ENCODE data around the gene SPRY1. TPM values are rescaled to one million over a fixed set of nuclear protein-coding genes. Genes with fewer than 3 reads are reported as not detected.

Gene SPRY1, protein sequence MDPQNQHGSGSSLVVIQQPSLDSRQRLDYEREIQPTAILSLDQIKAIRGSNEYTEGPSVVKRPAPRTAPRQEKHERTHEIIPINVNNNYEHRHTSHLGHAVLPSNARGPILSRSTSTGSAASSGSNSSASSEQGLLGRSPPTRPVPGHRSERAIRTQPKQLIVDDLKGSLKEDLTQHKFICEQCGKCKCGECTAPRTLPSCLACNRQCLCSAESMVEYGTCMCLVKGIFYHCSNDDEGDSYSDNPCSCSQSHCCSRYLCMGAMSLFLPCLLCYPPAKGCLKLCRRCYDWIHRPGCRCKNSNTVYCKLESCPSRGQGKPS
- 100 to 1,000 TPM; 137 to 144 TPM for total RNA-seq

DNA sequence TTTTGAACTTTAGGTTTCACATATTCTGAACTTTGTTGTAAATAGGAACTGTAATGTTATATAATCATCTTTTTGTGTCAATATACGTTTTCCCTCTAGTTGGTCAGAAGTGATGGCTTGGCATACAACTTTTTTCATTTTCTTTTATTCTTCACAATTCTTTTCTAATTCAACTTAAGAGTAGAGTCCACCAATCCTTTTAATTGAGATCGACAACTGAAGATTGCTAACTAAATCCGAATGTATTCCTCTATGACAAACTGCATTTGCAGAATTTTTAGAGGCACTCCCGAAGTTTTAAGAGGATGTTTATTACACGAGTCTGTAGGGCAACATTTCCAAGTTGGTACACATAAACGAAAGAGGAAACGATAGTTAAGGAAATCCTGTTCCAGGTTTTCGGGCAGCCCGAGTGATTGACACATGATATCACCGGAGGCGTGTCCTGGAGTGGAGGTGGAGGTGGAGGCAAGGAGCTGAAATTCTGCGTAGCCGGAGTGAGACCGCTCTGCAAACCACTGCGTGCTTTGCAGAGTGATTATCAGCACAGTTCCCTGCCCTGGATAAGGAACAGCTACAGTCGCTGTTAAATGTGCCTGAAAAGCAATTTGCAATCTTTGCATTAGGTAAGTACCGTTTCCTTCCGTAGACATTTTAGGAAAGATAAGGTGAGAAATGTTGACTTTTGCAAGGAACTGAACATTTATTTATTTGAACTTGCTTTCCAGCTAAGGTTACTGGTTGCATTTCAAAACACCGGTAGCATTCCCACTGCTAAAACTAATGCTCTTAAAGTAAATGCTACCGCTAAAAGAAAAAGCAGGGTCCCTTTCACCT, at the start of gene SPRY1:
TSS of gene SPRY1 (plus strand) at position 489 of the 837 bp plus-strand sequence. CDS start 4,797 bp downstream, outside the sequence.
- Mint-ChIP-seq H3K27ac (peak within 1 kb of the TSS; percentile 94), H3K4me1 (ENCODE audit: low read depth) (peaks cover 20% of the 10 kb centered on the region), H3K4me3 (peak within 1 kb of the TSS; percentile 86), H3K27me3 (no peaks in the 10 kb centered on the region), H3K36me3 (ENCODE audit: low read depth) (peaks cover 40% of the 10 kb centered on the region), H3K9me3 (no peaks in the 10 kb centered on the region)
- ATAC-seq = peak; percentile 64
- peak; percentile 95 for DNase-seq
- TF ChIP-seq, protein P1, sequence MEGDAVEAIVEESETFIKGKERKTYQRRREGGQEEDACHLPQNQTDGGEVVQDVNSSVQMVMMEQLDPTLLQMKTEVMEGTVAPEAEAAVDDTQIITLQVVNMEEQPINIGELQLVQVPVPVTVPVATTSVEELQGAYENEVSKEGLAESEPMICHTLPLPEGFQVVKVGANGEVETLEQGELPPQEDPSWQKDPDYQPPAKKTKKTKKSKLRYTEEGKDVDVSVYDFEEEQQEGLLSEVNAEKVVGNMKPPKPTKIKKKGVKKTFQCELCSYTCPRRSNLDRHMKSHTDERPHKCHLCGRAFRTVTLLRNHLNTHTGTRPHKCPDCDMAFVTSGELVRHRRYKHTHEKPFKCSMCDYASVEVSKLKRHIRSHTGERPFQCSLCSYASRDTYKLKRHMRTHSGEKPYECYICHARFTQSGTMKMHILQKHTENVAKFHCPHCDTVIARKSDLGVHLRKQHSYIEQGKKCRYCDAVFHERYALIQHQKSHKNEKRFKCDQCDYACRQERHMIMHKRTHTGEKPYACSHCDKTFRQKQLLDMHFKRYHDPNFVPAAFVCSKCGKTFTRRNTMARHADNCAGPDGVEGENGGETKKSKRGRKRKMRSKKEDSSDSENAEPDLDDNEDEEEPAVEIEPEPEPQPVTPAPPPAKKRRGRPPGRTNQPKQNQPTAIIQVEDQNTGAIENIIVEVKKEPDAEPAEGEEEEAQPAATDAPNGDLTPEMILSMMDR (IDR thresholded peaks at IDR 0.05) = no peak
- intact Hi-C loops (cut with micrococcal nuclease) = loop anchor here (2.0 to 10.0 kb wide), 3 partner anchors 24 to 292 kb away; no protein-coding TSS in a partner anchor
- ChIA-PET CTCF (interaction anchor here (0.8 to 6.7 kb wide), 10 partner anchors 9 to 297 kb away, joined by 3 to 42 read pairs (median 4); no protein-coding TSS in a partner anchor), POLR2A (interaction anchor here (0.6 to 5.7 kb wide), 13 partner anchors 10 to 276 kb away, joined by 3 to 56 read pairs (median 3); no protein-coding TSS in a partner anchor)

- H3K27ac Mint-ChIP-seq = no peak overlapping the region
- ATAC-seq = no peak
- H3K4me1 Mint-ChIP-seq (ENCODE audit: low read depth) = no peaks in the 10 kb centered on the region
- intact Hi-C loops (cut with micrococcal nuclease) = no loop called here
- H3K27me3 Mint-ChIP-seq = peaks cover 3% of the 10 kb centered on the region
- ChIA-PET POLR2A (no interaction called here), CTCF (no interaction called here)
- H3K9me3 Mint-ChIP-seq = no peaks in the 10 kb centered on the region
- H3K36me3 Mint-ChIP-seq (ENCODE audit: low read depth) = no peaks in the 10 kb centered on the region
- DNase-seq = no peak
- H3K4me3 Mint-ChIP-seq = no peak overlapping the region
- TF ChIP-seq, protein P1 (IDR thresholded peaks at IDR 0.05) = no peak
Measured at GRCh38 chr4:123346951-123347350, 49.6 kb upstream of the SPRY1 start.

DNA sequence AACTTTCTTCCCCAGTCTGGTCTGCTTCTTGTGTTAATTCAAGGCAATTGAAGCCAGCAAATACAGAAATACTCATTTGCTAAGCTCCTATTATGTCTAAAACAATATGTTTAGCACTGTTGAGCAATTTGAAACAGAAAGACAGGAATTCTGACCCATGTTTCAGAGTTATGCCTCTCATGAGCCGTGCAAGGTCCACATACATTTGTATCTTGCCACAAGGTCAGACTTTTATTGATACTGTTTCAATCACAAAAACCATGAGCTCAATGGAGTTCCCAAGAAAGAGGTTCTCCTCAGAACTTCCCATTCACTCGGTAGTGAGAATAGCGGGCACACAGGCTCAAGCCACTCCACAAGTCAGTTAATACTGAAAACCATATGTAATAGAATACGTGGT, 47.6 kb upstream of the SPRY1 start:
- Mint-ChIP-seq H3K4me1 (ENCODE audit: low read depth) (peaks cover 8% of the 10 kb centered on the region), H3K36me3 (ENCODE audit: low read depth) (no peaks in the 10 kb centered on the region), H3K27ac (no peak overlapping the region), H3K9me3 (no peaks in the 10 kb centered on the region), H3K27me3 (peaks cover 3% of the 10 kb centered on the region), H3K4me3 (no peak overlapping the region)
- DNase-seq (no peak), ATAC-seq (no peak)
- ChIA-PET POLR2A (no interaction called here), CTCF (interaction anchor here (1.2 kb wide), 1 partner anchor 21 kb away, joined by 3 read pairs; no protein-coding TSS in a partner anchor)
- TF ChIP-seq, protein P1 (IDR thresholded peaks at IDR 0.05) = no peak
- intact Hi-C loops (cut with micrococcal nuclease) = no loop called here

DNA sequence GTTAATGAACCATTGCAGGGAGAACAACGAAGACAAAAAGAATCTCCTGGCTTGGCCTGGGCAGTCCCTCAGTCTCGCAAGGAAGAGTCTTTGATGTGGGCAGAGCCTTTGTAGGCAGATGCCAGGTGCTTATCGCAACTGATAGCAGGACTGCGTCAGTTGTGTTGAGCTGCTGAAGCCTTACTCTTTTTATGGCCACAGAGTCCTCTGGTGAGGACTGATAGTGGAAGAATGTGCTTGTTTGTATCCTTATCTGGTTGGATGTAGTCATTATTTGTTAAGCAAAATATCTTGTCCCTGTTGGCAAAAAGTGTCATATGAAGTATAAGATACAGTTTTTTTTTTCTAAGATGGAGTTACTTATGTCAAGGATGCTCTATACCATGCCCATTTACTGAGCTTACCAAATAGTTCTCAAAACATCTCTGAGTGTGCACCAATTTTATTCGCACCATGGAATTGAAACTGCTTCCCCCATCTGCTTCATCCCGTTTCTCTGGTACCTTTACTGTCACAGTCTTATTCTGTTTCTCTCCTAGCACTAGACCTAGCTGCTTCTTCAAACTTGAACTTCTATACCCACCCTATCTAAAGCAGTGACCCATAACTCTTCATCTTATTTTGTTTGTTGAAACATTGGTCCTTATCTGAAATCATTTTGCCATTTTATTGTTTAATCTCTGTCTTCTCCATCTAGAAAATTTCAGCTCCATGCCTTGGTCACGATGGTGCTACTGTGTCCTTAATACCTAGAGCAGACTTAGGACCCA, 47.0 kb upstream of the SPRY1 start:
- Mint-ChIP-seq H3K4me1 (ENCODE audit: low read depth) (peaks cover 8% of the 10 kb centered on the region), H3K4me3 (no peak overlapping the region), H3K36me3 (ENCODE audit: low read depth) (no peaks in the 10 kb centered on the region), H3K9me3 (no peaks in the 10 kb centered on the region), H3K27ac (no peak overlapping the region), H3K27me3 (peaks cover 3% of the 10 kb centered on the region)
- no peak for ATAC-seq
- intact Hi-C loops (cut with micrococcal nuclease) = no loop called here
- ChIA-PET POLR2A (no interaction called here), CTCF (interaction anchor here (1.2 to 1.3 kb wide), 2 partner anchors 9 to 20 kb away, joined by 3 to 6 read pairs; no protein-coding TSS in a partner anchor)
- DNase-seq = no peak
- TF ChIP-seq, protein P1 (IDR thresholded peaks at IDR 0.05) = no peak
